ENCODE data around the gene WDR72. TPM values are rescaled to one million over a fixed set of nuclear protein-coding genes. Genes with fewer than 3 reads are reported as not detected.

Gene WDR72
- total and polyA plus RNA-seq, 2 of the 4 experiments (the other 2 are of a cell fraction): not detected

DNA sequence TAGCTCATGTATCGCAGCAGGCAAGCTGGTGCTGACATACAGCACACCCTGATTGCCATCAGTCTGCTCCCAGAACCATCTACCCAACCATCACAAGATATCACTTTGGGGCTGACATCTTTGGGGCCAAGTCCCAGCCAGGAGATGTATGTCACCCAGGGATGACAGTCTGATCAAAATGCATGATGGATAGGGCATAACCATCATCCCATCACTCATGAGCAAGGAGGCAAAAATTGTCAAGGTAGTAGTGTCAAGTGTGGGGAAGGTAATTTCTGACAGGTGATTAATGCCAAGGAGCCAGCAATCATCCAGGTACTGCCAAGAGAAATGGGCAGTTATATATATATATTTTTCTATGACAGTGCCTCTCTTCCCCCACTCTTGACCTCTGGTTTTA is 277.4 kb downstream of the WDR72 start:
- intact Hi-C loops (cut with micrococcal nuclease): no loop called here
- Histone ChIP-seq H3K9me3 (ENCODE audit: control insufficient read depth, insufficient read depth, low read length) (peaks cover 16% of the 10 kb centered on the region; the same call in 1 of the 2 replicates), H3K4ac (ENCODE audit: low read depth, low read length) (no peak overlapping the region), H3K14ac (replicated peaks; ENCODE audit: low read depth, low read length) (no peak overlapping the region), H2AK5ac (ENCODE audit: low read depth, low read length) (no peak overlapping the region), H4K8ac (ENCODE audit: low read depth in 2 of 2, low read length in 2 of 2) (no peak overlapping the region), H3K4me3 (ENCODE audit: insufficient read depth, low read depth, low read length) (no peak overlapping the region), H2BK15ac (ENCODE audit: low read depth, low read length) (no peak overlapping the region), H2BK20ac (ENCODE audit: low read depth, low read length) (no peak overlapping the region), H3K4me1 (ENCODE audit: control insufficient read depth, insufficient read depth, low read length) (no peaks in the 10 kb centered on the region), H3K56ac (ENCODE audit: extremely low read depth, insufficient read depth, low read length) (no peak overlapping the region), H3K18ac (ENCODE audit: low read depth, low read length) (no peak overlapping the region), H3K79me1 (ENCODE audit: low read depth in 1 of 2, low read length in 2 of 2) (no peaks in the 10 kb centered on the region), H4K5ac (ENCODE audit: low read depth, low read length) (no peak overlapping the region), H3K9me1 (ENCODE audit: insufficient read depth, low read length) (no peaks in the 10 kb centered on the region), H2AK9ac (replicated peaks; ENCODE audit: low read depth, low read length, poor library complexity) (no peak overlapping the region), H3K4me2 (ENCODE audit: low read depth, low read length) (no peak overlapping the region), H3K9ac (ENCODE audit: low read depth, low read length) (no peak overlapping the region), H3K23ac (ENCODE audit: low read depth, low read length) (no peak overlapping the region), H2AFZ (replicated peaks; ENCODE audit: low read length, poor library complexity) (no peak overlapping the region), H4K91ac (ENCODE audit: insufficient read depth, low read depth, low read length) (no peak overlapping the region), H3K27ac (ENCODE audit: insufficient read depth, low read length) (no peak overlapping the region), H3K27me3 (ENCODE audit: control insufficient read depth, insufficient read depth, low read length) (no peaks in the 10 kb centered on the region), H3K36me3 (ENCODE audit: control insufficient read depth, insufficient read depth, low read length) (no peaks in the 10 kb centered on the region), H2BK5ac (ENCODE audit: low read depth, low read length, poor library complexity, severe bottlenecking) (no peak overlapping the region), H4K20me1 (ENCODE audit: insufficient read depth, low read length) (no peaks in the 10 kb centered on the region), H2BK120ac (ENCODE audit: low read depth, low read length) (no peak overlapping the region)
- no CpG with 5 or more reads among the region's 1 CpG for WGBS, 2 experiments (ENCODE audit: extremely low coverage in 2 of 2, insufficient read length in 1 of 2)
- CTCF ChIA-PET: no interaction called here
- dilution Hi-C loops (cut with HindIII; ENCODE audit: low sequenced_read_pairs, unreplicated experiment): no loop called here
- no peak for ATAC-seq (ENCODE audit: low read depth)
- POLR2A ChIA-PET (ENCODE audit: unreplicated experiment): no interaction called here
- no peak for DNase-seq
- in situ Hi-C loops (cut with MboI; ENCODE audit: low sequenced_read_pairs): no loop called here
- no TSS peak for BruUV-seq (replicated peaks)
- TF ChIP-seq CTCF (conservative IDR thresholded peaks at IDR 0.05; ENCODE audit: low read depth, low read length) (no peak), CEBPB (IDR thresholded peaks at IDR 0.05; ENCODE audit: low read depth, low read length) (no peak), MXI1 (IDR thresholded peaks at IDR 0.05; ENCODE audit: borderline replicate concordance, low read depth, low read length) (no peak), FOS (IDR thresholded peaks at IDR 0.05; ENCODE audit: low read depth, low read length) (no peak)

Measured in IMR-90 (cell line).